Measurements from ENCODE around the gene CUX1.
"Not testable (repeated sequence)": the region's sequence is repeated elsewhere in the genome, so short reads cannot be mapped to it uniquely, and the experiment has no call there.

CUX1 gene

DNA sequence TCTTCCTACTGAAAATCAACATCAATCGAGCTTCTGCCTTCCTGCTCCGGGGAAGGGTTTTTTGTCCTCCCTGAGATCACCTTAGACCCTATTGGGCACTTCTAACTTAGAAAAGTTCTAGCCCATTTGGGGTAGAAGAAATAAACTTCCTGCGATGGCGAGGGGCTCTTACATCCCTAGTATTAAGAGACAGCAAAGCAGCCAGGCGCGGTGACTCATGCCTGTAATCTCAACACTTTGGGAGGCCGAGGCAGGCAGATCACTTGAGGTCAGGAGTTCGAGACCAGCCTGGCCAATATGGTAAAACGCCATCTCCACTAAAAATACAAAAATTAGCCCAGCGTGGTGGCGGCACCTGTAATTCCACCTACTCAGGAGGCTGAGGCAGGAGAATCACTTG, 507.7 kb downstream of the CUX1 start:
- DNase-seq (ENCODE audit: low read depth, low spot score) = not testable (repeated sequence)

DNA sequence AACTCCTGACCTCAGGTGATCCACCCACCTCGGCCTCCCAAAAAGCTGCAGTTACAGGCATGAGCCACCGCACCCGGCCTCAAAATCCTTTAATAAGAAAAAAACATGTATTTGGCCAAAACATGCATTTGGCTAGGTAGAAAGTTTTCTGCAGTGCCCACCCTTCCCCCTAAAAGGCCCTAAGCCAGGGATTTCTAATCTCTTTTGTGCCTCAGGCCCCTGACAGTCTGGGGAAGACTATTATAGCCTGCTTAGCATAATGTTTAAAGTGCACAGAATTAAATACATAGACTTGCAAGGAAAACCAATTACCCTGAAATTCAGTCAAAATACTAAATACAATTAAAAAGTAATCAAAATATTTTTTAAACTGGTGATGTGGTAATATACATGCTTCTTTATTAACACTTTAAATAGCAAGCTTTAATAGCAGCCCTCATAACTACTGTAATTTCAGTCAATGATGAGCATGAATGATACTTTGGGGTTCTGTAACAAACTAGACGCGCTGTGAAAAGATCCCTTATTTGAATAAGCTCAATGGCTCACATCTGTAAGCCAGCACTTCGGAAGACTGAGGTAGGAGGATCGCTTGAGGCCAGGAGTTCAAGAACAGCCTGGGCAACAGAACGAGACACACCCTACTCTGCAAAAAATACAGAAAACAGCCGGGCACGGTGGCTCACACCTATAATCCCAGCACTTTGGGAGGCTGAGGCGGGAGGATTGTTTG, 508.9 kb downstream of the CUX1 start:
- no peak for DNase-seq (ENCODE audit: low read depth, low spot score)

- not testable (repeated sequence) for DNase-seq (ENCODE audit: low read depth, low spot score)
Observed at GRCh38 chr7:102327183-102327582, 509.8 kb downstream of the CUX1 start.

DNA sequence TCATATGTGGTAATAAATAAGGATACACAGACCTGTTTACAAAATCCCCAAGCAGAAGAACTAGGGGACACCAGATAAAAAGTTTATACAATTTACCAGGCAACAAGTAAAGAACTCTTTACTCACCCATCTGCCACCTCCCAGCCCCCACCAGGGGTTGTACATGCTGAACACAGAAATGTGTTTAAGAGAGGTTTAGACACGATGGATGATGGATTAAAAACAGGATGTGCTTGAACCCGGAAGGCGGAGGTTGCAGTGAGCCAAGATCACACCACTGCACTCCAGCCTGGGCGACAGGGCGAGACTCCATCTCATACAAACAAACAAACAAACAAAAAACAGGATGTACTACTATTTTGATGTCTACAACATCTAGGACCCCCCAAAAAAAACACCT, 511.4 kb downstream of the CUX1 start:
- DNase-seq (ENCODE audit: low read depth, low spot score) = not testable (repeated sequence)

DNA sequence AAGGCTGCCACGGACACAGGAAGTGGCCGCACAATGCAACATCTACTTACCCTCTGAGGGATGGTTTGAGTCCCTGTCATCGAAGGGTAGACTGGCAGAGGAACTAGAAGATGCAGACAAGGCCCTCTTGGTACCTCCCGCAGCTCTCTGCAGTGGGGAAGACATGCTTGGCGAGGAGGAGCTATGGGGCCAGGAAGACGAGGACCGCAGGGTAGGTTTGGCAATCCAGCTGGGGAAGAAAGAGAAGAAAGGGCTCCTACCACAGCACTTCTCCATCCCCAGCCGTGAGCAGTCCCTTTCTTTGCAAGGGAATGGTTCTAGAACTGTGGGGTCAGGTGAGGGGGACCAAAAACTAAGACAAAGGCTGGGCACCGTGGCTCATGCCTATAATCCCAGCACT, 511.9 kb downstream of the CUX1 start:
- not testable (repeated sequence) for DNase-seq (ENCODE audit: low read depth, low spot score)

- DNase-seq (ENCODE audit: low read depth, low spot score) = not testable (repeated sequence)
Observed at GRCh38 chr7:102330666-102331460, 513.4 kb downstream of the CUX1 start.

Data from smooth muscle cell of the brain vasculature (primary cell).